Naive thymus-derived CD8-positive, alpha-beta T cell (primary cell): ENCODE data around the gene TTLL13. TPM values are rescaled to one million over a fixed set of nuclear protein-coding genes. Genes with fewer than 3 reads are reported as not detected.

Source experiments
- polyA plus RNA-seq, 3 donors: library from polyadenylated mRNA; unstranded; fragments of 300-500 nt; fragmentation: Illumina TruSeq; gene quantifications; one replicate each; pipeline ENCODE4 v1.2.3, GENCODE V29; 2021
- total RNA-seq, 8 experiments: library from RNA in 2 of 8; stranded (reverse) in 2 of 8; gene quantifications; one replicate each; pipeline ENCODE4 v1.2.3 and lab custom pipeline; 2021 to 2026

Gene TTLL13
- total and polyA plus RNA-seq, 5 experiments from 2014 or later, result 0.71 to 1.0 TPM; not detected in 3

Other genes starting within 250 kb of the TTLL13 start
- gene ZNF710, start 248.2 kb upstream of the TTLL13 start, total RNA-seq, result 10 to 100 TPM; 13.8 to 14.5 TPM
- gene ZNF710, start 248.2 kb upstream of the TTLL13 start, polyA plus RNA-seq, result 1 to 10 TPM in 1 of 3 donors, under 1 TPM in 2; 0.23 to 1.8 (median 0.47) TPM
- 10 to 100 TPM; 26.9 to 29.6 TPM for gene IDH2, start 147.1 kb upstream of the TTLL13 start, total RNA-seq
- 10 to 100 TPM; 71.5 to 97.7 (median 80.1) TPM for gene IDH2, start 147.1 kb upstream of the TTLL13 start, polyA plus RNA-seq
- gene SEMA4B, start 48.2 kb upstream of the TTLL13 start, total RNA-seq, result 10 to 100 TPM; 19.8 to 25.1 TPM
- 1 to 10 TPM; 4.1 to 6.8 (median 5.0) TPM for gene SEMA4B, start 48.2 kb upstream of the TTLL13 start, polyA plus RNA-seq
- 100 to 1,000 TPM; 110 TPM for gene CIB1, start 15.6 kb upstream of the TTLL13 start, total RNA-seq
- 100 to 1,000 TPM; 232 to 246 (median 232) TPM for gene CIB1, start 15.6 kb upstream of the TTLL13 start, polyA plus RNA-seq
- gene GDPGP1, start 15.3 kb upstream of the TTLL13 start, total RNA-seq, result 10 to 100 TPM; 12.0 to 12.4 TPM
- 1 to 10 TPM in 2 of 3 donors, under 1 TPM in 1; 0.50 to 2.2 (median 1.3) TPM for gene GDPGP1, start 15.3 kb upstream of the TTLL13 start, polyA plus RNA-seq
- gene NGRN, start 16.1 kb downstream of the TTLL13 start, total RNA-seq, result 10 to 100 TPM; 47.7 to 53.3 TPM
- gene NGRN, start 16.1 kb downstream of the TTLL13 start, polyA plus RNA-seq, result 10 to 100 TPM; 25.9 to 42.9 (median 26.5) TPM
- gene ZNF774, start 102.7 kb downstream of the TTLL13 start, total RNA-seq, result 1 to 10 TPM in 1 of 2 experiments, under 1 TPM in 1; 0.42 to 1.5 TPM
- under 1 TPM in 2 of 3 donors, not detected in 1; 0.13 to 0.89 TPM for gene ZNF774, start 102.7 kb downstream of the TTLL13 start, polyA plus RNA-seq
- gene IQGAP1, start 138.7 kb downstream of the TTLL13 start, total RNA-seq, result 100 to 1,000 TPM; 101 to 110 TPM
- gene IQGAP1, start 138.7 kb downstream of the TTLL13 start, polyA plus RNA-seq, result 100 to 1,000 TPM in 1 of 3 donors, 10 to 100 TPM in 2; 73.9 to 126 (median 74.2) TPM